Daoy (cell line): Measurements from ENCODE around the gene CA5B. TPM values are rescaled to one million over a fixed set of nuclear protein-coding genes. Genes with fewer than 3 reads are reported as not detected.
"Not testable (repeated sequence)": the region's sequence is repeated elsewhere in the genome, so short reads cannot be mapped to it uniquely, and the experiment has no call there.

ENCODE experiments used
- DNase-seq: peaks from one replicate; pipeline ENCODE4 v3.0.0-alpha.2; 2015; ENCODE audit warnings: low read depth
- total RNA-seq: library from RNA; depleted of rRNA; stranded (reverse); fragments of >200 nt; shearing (Covaris generic); gene quantifications from 2 replicates; pipeline ENCODE4 v1.2.3, GENCODE V29; 2014; rRNA removed

The CA5B gene
- total RNA-seq = 0.48 and 1.0 TPM in 2 replicates

GRCh38 chrX:15737959-15738902 lies at the start of gene CA5B:
Gene CA5B (plus strand): TSS chrX:15738270. CDS start chrX:15750024, 11,754 bp downstream.
- DNase-seq = peak; percentile 91

GRCh38 chrX:15694941-15695451 lies 43.1 kb upstream of the CA5B start:
- DNase-seq = no peak

- no peak for DNase-seq
Measured at GRCh38 chrX:15696516-15696915, 41.6 kb upstream of the CA5B start.

- no peak for DNase-seq
Measured at GRCh38 chrX:15702488-15703371, 35.3 kb upstream of the CA5B start.

GRCh38 chrX:15703809-15704208 lies 34.3 kb upstream of the CA5B start:
- DNase-seq = not testable (repeated sequence)

GRCh38 chrX:15704273-15704672 lies 33.8 kb upstream of the CA5B start:
- DNase-seq = not testable (repeated sequence)

GRCh38 chrX:15714529-15714928 lies 23.5 kb upstream of the CA5B start:
- DNase-seq = peak; percentile 5

- DNase-seq = no peak
Measured at GRCh38 chrX:15718283-15718970, 19.6 kb upstream of the CA5B start.

- no peak for DNase-seq
Measured at GRCh38 chrX:15719324-15719968, 18.6 kb upstream of the CA5B start.

- no peak for DNase-seq
Measured at GRCh38 chrX:15721911-15722310, 16.2 kb upstream of the CA5B start.

- DNase-seq = no peak
Measured at GRCh38 chrX:15723887-15724517, 14.1 kb upstream of the CA5B start.

GRCh38 chrX:15724911-15725310 lies 13.2 kb upstream of the CA5B start:
- no peak for DNase-seq

- not testable (repeated sequence) for DNase-seq
Measured at GRCh38 chrX:15731368-15731767, 6.7 kb upstream of the CA5B start.

- DNase-seq = no peak
Measured at GRCh38 chrX:15737190-15737958, 696 bp upstream of the CA5B start.

- DNase-seq = no peak
Measured at GRCh38 chrX:15739886-15740285, 1.8 kb downstream of the CA5B start.

GRCh38 chrX:15744181-15744867 lies 6.3 kb downstream of the CA5B start:
- peak; percentile 5 for DNase-seq

GRCh38 chrX:15745179-15745578 lies 7.1 kb downstream of the CA5B start:
- no peak for DNase-seq

GRCh38 chrX:15746651-15747050 lies 8.6 kb downstream of the CA5B start:
- DNase-seq = not testable (repeated sequence)

- no peak for DNase-seq
Measured at GRCh38 chrX:15747626-15748173, 9.6 kb downstream of the CA5B start.
